Activated T-helper 2 cell treated with anti-CD3 and anti-CD28 coated beads, Interferon-gamma antibody, Interleukin-2, Interleukin-4, amounts not matched to agents 10 μg/mL and 5 μg/mL and 100 μg/mL, durations not matched to agents 14 hours and 24 hours and 36 hours (primary cell): Measurements from ENCODE around the gene BCHE. TPM values are rescaled to one million over a fixed set of nuclear protein-coding genes. Genes with fewer than 3 reads are reported as not detected.
"Not testable (repeated sequence)": the region's sequence is repeated elsewhere in the genome, so short reads cannot be mapped to it uniquely, and the experiment has no call there.

Experiments used
- DNase-seq: peaks from one replicate; pipeline ENCODE4 v3.0.0; 2021; ENCODE audit warnings: low spot score
- H3K27ac Mint-ChIP-seq: one replicate; pipeline ENCODE4 v1.8.0; 2021; ENCODE audit warnings: mixed read lengths
- H3K27me3 Mint-ChIP-seq: one replicate; pipeline ENCODE4 v1.8.0; 2021; ENCODE audit warnings: low read depth, mixed read lengths
- H3K36me3 Mint-ChIP-seq: one replicate; pipeline ENCODE4 v1.8.0; 2021; ENCODE audit warnings: low read depth, mixed read lengths
- H3K4me1 Mint-ChIP-seq: one replicate; pipeline ENCODE4 v1.8.0; 2021; ENCODE audit warnings: low read depth, mixed read lengths
- H3K4me3 Mint-ChIP-seq: one replicate; pipeline ENCODE4 v1.8.0; 2021; ENCODE audit warnings: low read depth, mild to moderate bottlenecking, moderate library complexity, mixed read lengths
- H3K9me3 Mint-ChIP-seq: one replicate; pipeline ENCODE4 v1.8.0; 2021; ENCODE audit warnings: mixed read lengths
- intact Hi-C: fragments of 100-400 bp; cut with micrococcal nuclease; formaldehyde crosslinking; loops from one replicate; pipeline ENCODE4 v1.15.1; 2023
- total RNA-seq: library from RNA; stranded (reverse); gene quantifications from 2 replicates; pipeline ENCODE4 v1.2.3, GENCODE V29; 2022

BCHE gene
- total RNA-seq, 1 donor from 2014 or later, result not detected

- intact Hi-C loops, result no loop called here
- H3K9me3 Mint-ChIP-seq, result no peaks in the 10 kb centered on the region
- DNase-seq, result no peak
- H3K4me1 Mint-ChIP-seq, result no peaks in the 10 kb centered on the region
- H3K36me3 Mint-ChIP-seq, result no peaks in the 10 kb centered on the region
- H3K27ac Mint-ChIP-seq, result no peak overlapping the region
- no peaks in the 10 kb centered on the region for H3K27me3 Mint-ChIP-seq
- H3K4me3 Mint-ChIP-seq, result no peak overlapping the region
These were observed 8.8 kb upstream of the BCHE start for GRCh38 chr3:165846056-165846455.

- no peaks in the 10 kb centered on the region for H3K27me3 Mint-ChIP-seq
- no peak overlapping the region for H3K4me3 Mint-ChIP-seq
- no peaks in the 10 kb centered on the region for H3K36me3 Mint-ChIP-seq
- intact Hi-C loops, result no loop called here
- no peaks in the 10 kb centered on the region for H3K4me1 Mint-ChIP-seq
- no peak for DNase-seq
- no peak overlapping the region for H3K27ac Mint-ChIP-seq
- no peaks in the 10 kb centered on the region for H3K9me3 Mint-ChIP-seq
These were observed 2.3 kb upstream of the BCHE start for GRCh38 chr3:165839296-165840076.

GRCh38 chr3:165837801-165838200, 578 bp upstream of the BCHE start:
- Mint-ChIP-seq H3K27me3 (no peaks in the 10 kb centered on the region), H3K4me3 (no peak overlapping the region), H3K27ac (no peak overlapping the region), H3K9me3 (no peaks in the 10 kb centered on the region), H3K36me3 (no peaks in the 10 kb centered on the region), H3K4me1 (no peaks in the 10 kb centered on the region)
- no peak for DNase-seq
- intact Hi-C loops, result no loop called here

- H3K9me3 Mint-ChIP-seq, result no peaks in the 10 kb centered on the region
- intact Hi-C loops, result no loop called here
- H3K27me3 Mint-ChIP-seq, result no peaks in the 10 kb centered on the region
- DNase-seq, result no peak
- H3K4me3 Mint-ChIP-seq, result no peak overlapping the region
- no peaks in the 10 kb centered on the region for H3K36me3 Mint-ChIP-seq
- H3K27ac Mint-ChIP-seq, result no peak overlapping the region
- H3K4me1 Mint-ChIP-seq, result no peaks in the 10 kb centered on the region
These were observed 1.8 kb downstream of the BCHE start for GRCh38 chr3:165835431-165835830.

- H3K36me3 Mint-ChIP-seq, result no peaks in the 10 kb centered on the region
- no peak overlapping the region for H3K27ac Mint-ChIP-seq
- intact Hi-C loops, result no loop called here
- no peak overlapping the region for H3K4me3 Mint-ChIP-seq
- no peaks in the 10 kb centered on the region for H3K4me1 Mint-ChIP-seq
- no peaks in the 10 kb centered on the region for H3K9me3 Mint-ChIP-seq
- no peaks in the 10 kb centered on the region for H3K27me3 Mint-ChIP-seq
- DNase-seq, result no peak
These were observed 6.5 kb downstream of the BCHE start for GRCh38 chr3:165830746-165831145.

GRCh38 chr3:165827883-165828282, 9.3 kb downstream of the BCHE start:
- Mint-ChIP-seq H3K4me3 (no peak overlapping the region), H3K27me3 (no peaks in the 10 kb centered on the region), H3K36me3 (no peaks in the 10 kb centered on the region), H3K4me1 (no peaks in the 10 kb centered on the region), H3K9me3 (no peaks in the 10 kb centered on the region), H3K27ac (no peak overlapping the region)
- intact Hi-C loops, result no loop called here
- DNase-seq, result no peak

- Mint-ChIP-seq H3K4me3 (no peak overlapping the region), H3K27me3 (no peaks in the 10 kb centered on the region), H3K36me3 (no peaks in the 10 kb centered on the region), H3K4me1 (no peaks in the 10 kb centered on the region), H3K27ac (no peak overlapping the region), H3K9me3 (no peaks in the 10 kb centered on the region)
- intact Hi-C loops, result no loop called here
- no peak for DNase-seq
These were observed 10.0 kb downstream of the BCHE start for GRCh38 chr3:165827233-165827632.

GRCh38 chr3:165820671-165821123, 16.5 kb downstream of the BCHE start:
- Mint-ChIP-seq H3K27ac (no peak overlapping the region), H3K4me3 (no peak overlapping the region), H3K4me1 (no peaks in the 10 kb centered on the region), H3K27me3 (no peaks in the 10 kb centered on the region), H3K9me3 (no peaks in the 10 kb centered on the region), H3K36me3 (no peaks in the 10 kb centered on the region)
- intact Hi-C loops, result no loop called here
- DNase-seq, result no peak

- H3K9me3 Mint-ChIP-seq, result no peaks in the 10 kb centered on the region
- H3K36me3 Mint-ChIP-seq, result no peaks in the 10 kb centered on the region
- H3K27me3 Mint-ChIP-seq, result no peaks in the 10 kb centered on the region
- no peak overlapping the region for H3K27ac Mint-ChIP-seq
- intact Hi-C loops, result no loop called here
- no peaks in the 10 kb centered on the region for H3K4me1 Mint-ChIP-seq
- no peak for DNase-seq
- H3K4me3 Mint-ChIP-seq, result no peak overlapping the region
These were observed 20.0 kb downstream of the BCHE start for GRCh38 chr3:165817160-165817709.

GRCh38 chr3:165816209-165816608, 21.0 kb downstream of the BCHE start:
- intact Hi-C loops, result no loop called here
- Mint-ChIP-seq H3K9me3 (no peaks in the 10 kb centered on the region), H3K4me3 (no peak overlapping the region), H3K36me3 (no peaks in the 10 kb centered on the region), H3K4me1 (no peaks in the 10 kb centered on the region), H3K27me3 (no peaks in the 10 kb centered on the region), H3K27ac (no peak overlapping the region)
- DNase-seq, result no peak

GRCh38 chr3:165815682-165816081, 21.5 kb downstream of the BCHE start:
- no peak overlapping the region for H3K27ac Mint-ChIP-seq
- H3K36me3 Mint-ChIP-seq, result no peaks in the 10 kb centered on the region
- no peak for DNase-seq
- H3K4me1 Mint-ChIP-seq, result no peaks in the 10 kb centered on the region
- no peaks in the 10 kb centered on the region for H3K27me3 Mint-ChIP-seq
- no peaks in the 10 kb centered on the region for H3K9me3 Mint-ChIP-seq
- intact Hi-C loops, result no loop called here
- no peak overlapping the region for H3K4me3 Mint-ChIP-seq

- no peak for DNase-seq
- Mint-ChIP-seq H3K27ac (no peak overlapping the region), H3K4me3 (no peak overlapping the region), H3K9me3 (no peaks in the 10 kb centered on the region), H3K4me1 (no peaks in the 10 kb centered on the region), H3K36me3 (no peaks in the 10 kb centered on the region), H3K27me3 (no peaks in the 10 kb centered on the region)
- intact Hi-C loops, result no loop called here
These were observed 22.8 kb downstream of the BCHE start for GRCh38 chr3:165814380-165814779.

- H3K4me1 Mint-ChIP-seq, H3K36me3 Mint-ChIP-seq, H3K27me3 Mint-ChIP-seq, DNase-seq, H3K27ac Mint-ChIP-seq, H3K4me3 Mint-ChIP-seq, H3K9me3 Mint-ChIP-seq, intact Hi-C loops: not testable (repeated sequence)
These were observed 29.3 kb downstream of the BCHE start for GRCh38 chr3:165807937-165808336.
